Measurements from ENCODE around the gene IKZF3. TPM values are rescaled to one million over a fixed set of nuclear protein-coding genes. Genes with fewer than 3 reads are reported as not detected.

The IKZF3 gene
- total RNA-seq, 1 experiment from 2014 or later: 0.81 TPM

GRCh38 chr17:39867084-39867879 lies 3.2 kb upstream of the IKZF3 start:
- Mint-ChIP-seq H3K4me3 (no peak overlapping the region), H3K4me1 (peaks cover 9% of the 10 kb centered on the region), H3K27ac (no peak overlapping the region), H3K36me3 (peaks cover 3% of the 10 kb centered on the region; the same call in 1 of the 2 replicates), H3K27me3 (ENCODE audit: low read depth) (peaks cover 71% of the 10 kb centered on the region), H3K9me3 (no peaks in the 10 kb centered on the region)
- no peak for TF ChIP-seq MAX (CRISPR knock-in tag; IDR thresholded peaks at IDR 0.05)
- TF ChIP-seq SMAD4 (CRISPR knock-in tag; IDR thresholded peaks at IDR 0.05): no peak
- no peak for TF ChIP-seq NR2C2 (CRISPR knock-in tag; IDR thresholded peaks at IDR 0.05)
- TF ChIP-seq ATF1 (CRISPR knock-in tag; IDR thresholded peaks at IDR 0.05): no peak
- no peak for TF ChIP-seq ETV6 (CRISPR knock-in tag; IDR thresholded peaks at IDR 0.05)
- no peak for TF ChIP-seq TP53 (CRISPR knock-in tag; IDR thresholded peaks at IDR 0.05)
- TF ChIP-seq ZNF512 (CRISPR knock-in tag; IDR thresholded peaks at IDR 0.05; ENCODE audit: borderline replicate concordance): no peak
- TF ChIP-seq CTCF (IDR thresholded peaks at IDR 0.05): no peak
- no peak for TF ChIP-seq ZNF396 (CRISPR knock-in tag; IDR thresholded peaks at IDR 0.05; ENCODE audit: borderline replicate concordance)
- no peak for TF ChIP-seq FOXK1 (CRISPR knock-in tag; IDR thresholded peaks at IDR 0.05)
- no peak for TF ChIP-seq MYBL2 (CRISPR knock-in tag; IDR thresholded peaks at IDR 0.05)
- TF ChIP-seq, protein P1, sequence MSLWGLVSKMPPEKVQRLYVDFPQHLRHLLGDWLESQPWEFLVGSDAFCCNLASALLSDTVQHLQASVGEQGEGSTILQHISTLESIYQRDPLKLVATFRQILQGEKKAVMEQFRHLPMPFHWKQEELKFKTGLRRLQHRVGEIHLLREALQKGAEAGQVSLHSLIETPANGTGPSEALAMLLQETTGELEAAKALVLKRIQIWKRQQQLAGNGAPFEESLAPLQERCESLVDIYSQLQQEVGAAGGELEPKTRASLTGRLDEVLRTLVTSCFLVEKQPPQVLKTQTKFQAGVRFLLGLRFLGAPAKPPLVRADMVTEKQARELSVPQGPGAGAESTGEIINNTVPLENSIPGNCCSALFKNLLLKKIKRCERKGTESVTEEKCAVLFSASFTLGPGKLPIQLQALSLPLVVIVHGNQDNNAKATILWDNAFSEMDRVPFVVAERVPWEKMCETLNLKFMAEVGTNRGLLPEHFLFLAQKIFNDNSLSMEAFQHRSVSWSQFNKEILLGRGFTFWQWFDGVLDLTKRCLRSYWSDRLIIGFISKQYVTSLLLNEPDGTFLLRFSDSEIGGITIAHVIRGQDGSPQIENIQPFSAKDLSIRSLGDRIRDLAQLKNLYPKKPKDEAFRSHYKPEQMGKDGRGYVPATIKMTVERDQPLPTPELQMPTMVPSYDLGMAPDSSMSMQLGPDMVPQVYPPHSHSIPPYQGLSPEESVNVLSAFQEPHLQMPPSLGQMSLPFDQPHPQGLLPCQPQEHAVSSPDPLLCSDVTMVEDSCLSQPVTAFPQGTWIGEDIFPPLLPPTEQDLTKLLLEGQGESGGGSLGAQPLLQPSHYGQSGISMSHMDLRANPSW (CRISPR knock-in tag; conservative IDR thresholded peaks at IDR 0.05; ENCODE audit: low read depth): no peak
- no peak for TF ChIP-seq CREB1 (CRISPR knock-in tag; IDR thresholded peaks at IDR 0.05)
- no peak for TF ChIP-seq PRRX2 (CRISPR knock-in tag; IDR thresholded peaks at IDR 0.05)
- no peak for DNase-seq (ENCODE audit: low spot score)
- no peak for ATAC-seq
- ChIA-PET POLR2A (no interaction called here), CTCF (no interaction called here)

DNA sequence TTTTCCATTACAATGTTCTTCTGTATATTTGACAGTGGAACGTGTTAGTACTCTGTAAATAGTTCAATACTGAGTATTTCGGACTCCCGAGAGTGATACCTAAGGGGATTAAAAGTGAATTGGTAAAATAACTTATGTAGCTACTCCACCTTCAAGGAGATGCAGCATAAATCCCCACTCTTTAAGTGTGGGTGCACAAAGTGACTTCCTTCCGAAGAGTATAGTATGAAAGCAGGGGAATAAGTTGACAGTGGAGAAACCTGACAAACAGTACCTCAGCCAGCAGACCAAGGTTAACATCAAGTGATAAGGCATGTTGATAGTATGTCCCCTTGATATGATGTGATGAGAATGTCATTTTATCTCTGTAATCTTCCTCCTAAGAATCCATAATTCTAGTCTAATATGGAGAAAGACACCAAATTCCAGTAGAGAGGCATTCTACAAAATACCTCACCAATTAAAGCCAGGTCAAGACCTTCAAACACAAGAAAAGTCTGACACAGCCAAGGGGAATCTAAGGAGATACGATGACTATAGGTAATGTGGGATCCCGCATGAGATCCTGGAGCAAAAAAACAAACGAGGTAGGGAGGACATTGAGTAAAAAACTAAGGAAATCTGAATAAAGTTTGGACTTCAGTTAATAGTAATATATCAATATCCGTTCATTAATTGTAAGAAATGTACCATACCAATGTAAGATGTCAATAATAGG lies 2.1 kb upstream of the IKZF3 start:
- ChIA-PET POLR2A (no interaction called here), CTCF (interaction anchor here (0.7 kb wide), 1 partner anchor 319 kb away, joined by 3 read pairs; no protein-coding TSS in a partner anchor)
- no peak for ATAC-seq
- Mint-ChIP-seq H3K27me3 (ENCODE audit: low read depth) (peaks cover 80% of the 10 kb centered on the region), H3K36me3 (peaks cover 3% of the 10 kb centered on the region; the same call in 1 of the 2 replicates), H3K27ac (no peak overlapping the region), H3K9me3 (no peaks in the 10 kb centered on the region), H3K4me1 (peaks cover 9% of the 10 kb centered on the region), H3K4me3 (no peak overlapping the region)
- DNase-seq (ENCODE audit: low spot score): no peak
- no peak for TF ChIP-seq ZBTB21 (CRISPR knock-in tag; IDR thresholded peaks at IDR 0.05; ENCODE audit: borderline replicate concordance)
- TF ChIP-seq NR2C2 (CRISPR knock-in tag; IDR thresholded peaks at IDR 0.05): no peak
- no peak for TF ChIP-seq RORB (CRISPR knock-in tag; IDR thresholded peaks at IDR 0.05)
- TF ChIP-seq SMAD4 (CRISPR knock-in tag; IDR thresholded peaks at IDR 0.05): no peak
- no peak for TF ChIP-seq FOXP1 (CRISPR knock-in tag; IDR thresholded peaks at IDR 0.05; ENCODE audit: borderline replicate concordance)
- TF ChIP-seq, protein P2, sequence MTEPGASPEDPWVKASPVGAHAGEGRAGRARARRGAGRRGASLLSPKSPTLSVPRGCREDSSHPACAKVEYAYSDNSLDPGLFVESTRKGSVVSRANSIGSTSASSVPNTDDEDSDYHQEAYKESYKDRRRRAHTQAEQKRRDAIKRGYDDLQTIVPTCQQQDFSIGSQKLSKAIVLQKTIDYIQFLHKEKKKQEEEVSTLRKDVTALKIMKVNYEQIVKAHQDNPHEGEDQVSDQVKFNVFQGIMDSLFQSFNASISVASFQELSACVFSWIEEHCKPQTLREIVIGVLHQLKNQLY (CRISPR knock-in tag; IDR thresholded peaks at IDR 0.05): no peak
- TF ChIP-seq MXD4 (CRISPR knock-in tag; IDR thresholded peaks at IDR 0.05; ENCODE audit: borderline replicate concordance): no peak
- TF ChIP-seq ZNF281 (CRISPR knock-in tag; IDR thresholded peaks at IDR 0.05): no peak
- no peak for TF ChIP-seq NFE2L1 (CRISPR knock-in tag; IDR thresholded peaks at IDR 0.05)
- no peak for TF ChIP-seq JUN (CRISPR knock-in tag; IDR thresholded peaks at IDR 0.05)
- TF ChIP-seq PREB (CRISPR knock-in tag; IDR thresholded peaks at IDR 0.05; ENCODE audit: borderline replicate concordance): no peak
